Measurements from ENCODE around the gene CSNK1A1. TPM values are rescaled to one million over a fixed set of nuclear protein-coding genes. Genes with fewer than 3 reads are reported as not detected.
"Not testable (repeated sequence)": the region's sequence is repeated elsewhere in the genome, so short reads cannot be mapped to it uniquely, and the experiment has no call there.

Gene CSNK1A1
- total RNA-seq, 1 experiment from 2014 or later: 220 TPM

GRCh38 chr5:149581931-149582768 lies 30.9 kb upstream of the CSNK1A1 start:
- peak; percentile 65 for DNase-seq
- no peak overlapping the region for H3K4me3 ChIP-seq (ENCODE audit: insufficient read depth, low read depth, low read length)
- no peaks in the 10 kb centered on the region for H3K36me3 ChIP-seq (replicated peaks; ENCODE audit: control insufficient read depth, insufficient read depth, low read length)

GRCh38 chr5:149581192-149581861 lies 30.1 kb upstream of the CSNK1A1 start, which contains the start of gene ARHGEF37:
TSS of gene ARHGEF37 (plus strand) at chr5:149581498. CDS start at chr5:149597770, 16,272 bp downstream.
- peaks cover 17% of the 10 kb centered on the region for H3K27me3 ChIP-seq (ENCODE audit: control insufficient read depth, insufficient read depth, low read length)
- peak; percentile 70 for DNase-seq
- H3K36me3 ChIP-seq (replicated peaks; ENCODE audit: control insufficient read depth, insufficient read depth, low read length): no peaks in the 10 kb centered on the region
- H3K4me3 ChIP-seq (ENCODE audit: insufficient read depth, low read depth, low read length): peak within 1 kb of the TSS; percentile 51

More at GRCh38 chr5:149581931-149582768, 30.9 kb upstream of the CSNK1A1 start:
- peaks cover 17% of the 10 kb centered on the region for H3K27me3 ChIP-seq (ENCODE audit: control insufficient read depth, insufficient read depth, low read length)

GRCh38 chr5:149580808-149581191 lies 29.6 kb upstream of the CSNK1A1 start:
- Histone ChIP-seq H3K4me3 (ENCODE audit: insufficient read depth, low read depth, low read length) (peak overlapping the region; percentile 51), H3K27me3 (ENCODE audit: control insufficient read depth, insufficient read depth, low read length) (peaks cover 17% of the 10 kb centered on the region), H3K36me3 (replicated peaks; ENCODE audit: control insufficient read depth, insufficient read depth, low read length) (no peaks in the 10 kb centered on the region)
- no peak for DNase-seq

- Histone ChIP-seq H3K27me3 (ENCODE audit: control insufficient read depth, insufficient read depth, low read length) (peaks cover 17% of the 10 kb centered on the region), H3K36me3 (replicated peaks; ENCODE audit: control insufficient read depth, insufficient read depth, low read length) (no peaks in the 10 kb centered on the region)
These were observed 27.7 kb upstream of the CSNK1A1 start for GRCh38 chr5:149578896-149579295.

GRCh38 chr5:149576021-149576420 lies 24.8 kb upstream of the CSNK1A1 start:
- no peak for DNase-seq
- Histone ChIP-seq H3K36me3 (replicated peaks; ENCODE audit: control insufficient read depth, insufficient read depth, low read length) (no peaks in the 10 kb centered on the region), H3K4me3 (ENCODE audit: insufficient read depth, low read depth, low read length) (no peak overlapping the region), H3K27me3 (ENCODE audit: control insufficient read depth, insufficient read depth, low read length) (peaks cover 9% of the 10 kb centered on the region)

More at GRCh38 chr5:149578896-149579295, 27.7 kb upstream of the CSNK1A1 start:
- DNase-seq: no peak
- H3K4me3 ChIP-seq (ENCODE audit: insufficient read depth, low read depth, low read length): no peak overlapping the region

- H3K4me3 ChIP-seq (ENCODE audit: insufficient read depth, low read depth, low read length): no peak overlapping the region
- H3K27me3 ChIP-seq (ENCODE audit: control insufficient read depth, insufficient read depth, low read length): peaks cover under 1% of the 10 kb centered on the region
- H3K36me3 ChIP-seq (replicated peaks; ENCODE audit: control insufficient read depth, insufficient read depth, low read length): no peaks in the 10 kb centered on the region
- DNase-seq: no peak
These were observed 23.9 kb upstream of the CSNK1A1 start for GRCh38 chr5:149575131-149575530.

GRCh38 chr5:149572576-149573231 lies 21.5 kb upstream of the CSNK1A1 start:
- DNase-seq: no peak
- Histone ChIP-seq H3K36me3 (replicated peaks; ENCODE audit: control insufficient read depth, insufficient read depth, low read length) (no peaks in the 10 kb centered on the region), H3K27me3 (ENCODE audit: control insufficient read depth, insufficient read depth, low read length) (no peaks in the 10 kb centered on the region), H3K4me3 (ENCODE audit: insufficient read depth, low read depth, low read length) (no peak overlapping the region)

- DNase-seq: no peak
- H3K36me3 ChIP-seq (replicated peaks; ENCODE audit: control insufficient read depth, insufficient read depth, low read length): no peaks in the 10 kb centered on the region
- no peaks in the 10 kb centered on the region for H3K27me3 ChIP-seq (ENCODE audit: control insufficient read depth, insufficient read depth, low read length)
- H3K4me3 ChIP-seq (ENCODE audit: insufficient read depth, low read depth, low read length): no peak overlapping the region
These were observed 20.9 kb upstream of the CSNK1A1 start for GRCh38 chr5:149572170-149572569.

- no peak overlapping the region for H3K4me3 ChIP-seq (ENCODE audit: insufficient read depth, low read depth, low read length)
- H3K27me3 ChIP-seq (ENCODE audit: control insufficient read depth, insufficient read depth, low read length): no peaks in the 10 kb centered on the region
- H3K36me3 ChIP-seq (replicated peaks; ENCODE audit: control insufficient read depth, insufficient read depth, low read length): no peaks in the 10 kb centered on the region
- no peak for DNase-seq
These were observed 16.0 kb upstream of the CSNK1A1 start for GRCh38 chr5:149567226-149567625.

- DNase-seq: peak; percentile 83
- H3K27me3 ChIP-seq (ENCODE audit: control insufficient read depth, insufficient read depth, low read length): not testable (repeated sequence)
These were observed 13.4 kb upstream of the CSNK1A1 start for GRCh38 chr5:149564542-149565140.

GRCh38 chr5:149563466-149563865 lies 12.2 kb upstream of the CSNK1A1 start:
- Histone ChIP-seq H3K36me3 (replicated peaks; ENCODE audit: control insufficient read depth, insufficient read depth, low read length) (no peaks in the 10 kb centered on the region), H3K4me3 (ENCODE audit: insufficient read depth, low read depth, low read length) (no peak overlapping the region), H3K27me3 (ENCODE audit: control insufficient read depth, insufficient read depth, low read length) (no peaks in the 10 kb centered on the region)
- no peak for DNase-seq

More at GRCh38 chr5:149564542-149565140, 13.4 kb upstream of the CSNK1A1 start:
- not testable (repeated sequence) for H3K4me3 ChIP-seq (ENCODE audit: insufficient read depth, low read depth, low read length); H3K36me3 ChIP-seq (replicated peaks; ENCODE audit: control insufficient read depth, insufficient read depth, low read length)

GRCh38 chr5:149561848-149562247 lies 10.6 kb upstream of the CSNK1A1 start:
- Histone ChIP-seq H3K4me3 (ENCODE audit: insufficient read depth, low read depth, low read length) (no peak overlapping the region), H3K27me3 (ENCODE audit: control insufficient read depth, insufficient read depth, low read length) (no peaks in the 10 kb centered on the region), H3K36me3 (replicated peaks; ENCODE audit: control insufficient read depth, insufficient read depth, low read length) (no peaks in the 10 kb centered on the region)
- DNase-seq: peak; percentile 42

- Histone ChIP-seq H3K27me3 (ENCODE audit: control insufficient read depth, insufficient read depth, low read length) (no peaks in the 10 kb centered on the region), H3K36me3 (replicated peaks; ENCODE audit: control insufficient read depth, insufficient read depth, low read length) (no peaks in the 10 kb centered on the region), H3K4me3 (ENCODE audit: insufficient read depth, low read depth, low read length) (no peak overlapping the region)
- DNase-seq: no peak
These were observed 8.5 kb upstream of the CSNK1A1 start for GRCh38 chr5:149559706-149560105.

GRCh38 chr5:149552553-149553160 lies 1.4 kb upstream of the CSNK1A1 start:
- H3K27me3 ChIP-seq (ENCODE audit: control insufficient read depth, insufficient read depth, low read length): no peaks in the 10 kb centered on the region
- peak overlapping the region; percentile 99; the same call in 1 of the 2 replicates for H3K4me3 ChIP-seq (ENCODE audit: insufficient read depth, low read depth, low read length)

More at GRCh38 chr5:149552553-149553160, 1.4 kb upstream of the CSNK1A1 start:
- peaks cover 8% of the 10 kb centered on the region for H3K36me3 ChIP-seq (replicated peaks; ENCODE audit: control insufficient read depth, insufficient read depth, low read length)
- DNase-seq: peak; percentile 38

All from H7 (cell line).